Upper lobe of left lung (tissue), 4 donors: ENCODE measurements around the gene TK2.

Experiments
- CTCF ChIP-seq, 6 experiments: fragments of 450-650 bp in 4 of 6; fragments of 200-600 bp in 2 of 6; sonication (generic) in 2 of 6; IDR thresholded peaks; one replicate each; pipeline ENCODE4 v1.5.1; 2016 to 2019; ENCODE audit warnings: antibody characterized with exemption in 6 of 6
- POLR2A ChIP-seq, 4 donors: fragments of 450-650 bp; IDR thresholded peaks; one replicate each; pipeline ENCODE4 v1.5.1; 2016 to 2017; ENCODE audit warnings: antibody characterized with exemption in 4 of 4, mild to moderate bottlenecking in 2 of 4

GRCh38 chr16:66551788-66552285 lies 1.9 kb upstream of the TK2 start:
- TF ChIP-seq POLR2A (IDR thresholded peaks at IDR 0.05), result no peak
- no peak for TF ChIP-seq CTCF (IDR thresholded peaks at IDR 0.05)
